IPS-NIHi7 (cell line): Measurements from ENCODE around the gene ALKBH5.

Experiments used
- DNase-seq: peaks from one replicate; pipeline ENCODE4 v3.0.0; 2012; ENCODE audit warnings: mixed read lengths; ENCODE audit errors: extremely low spot score

The ALKBH5 gene

GRCh38 chr17:18245038-18245776 lies 61.6 kb downstream of the ALKBH5 start:
- DNase-seq = no peak

- DNase-seq = no peak
Measured at GRCh38 chr17:18246109-18246725, 62.6 kb downstream of the ALKBH5 start.

- DNase-seq = peak; percentile 97
Measured at GRCh38 chr17:18246880-18247612, 63.4 kb downstream of the ALKBH5 start.

GRCh38 chr17:18247613-18248001 lies 64.0 kb downstream of the ALKBH5 start:
- no peak for DNase-seq

- peak; percentile 83 for DNase-seq
Measured at GRCh38 chr17:18248300-18248731, 64.7 kb downstream of the ALKBH5 start.

- DNase-seq = no peak
Measured at GRCh38 chr17:18248811-18249210, 65.2 kb downstream of the ALKBH5 start.

- no peak for DNase-seq
Measured at GRCh38 chr17:18250259-18250658, 66.6 kb downstream of the ALKBH5 start.

- no peak for DNase-seq
Measured at GRCh38 chr17:18250708-18251107, 67.1 kb downstream of the ALKBH5 start.

GRCh38 chr17:18251204-18251603 lies 67.6 kb downstream of the ALKBH5 start:
- no peak for DNase-seq

- no peak for DNase-seq
Measured at GRCh38 chr17:18252160-18252559, 68.5 kb downstream of the ALKBH5 start.

GRCh38 chr17:18253187-18253884 lies 69.7 kb downstream of the ALKBH5 start:
- no peak for DNase-seq

GRCh38 chr17:18253947-18254821 lies 70.6 kb downstream of the ALKBH5 start:
- DNase-seq = no peak

GRCh38 chr17:18254888-18255649 lies 71.4 kb downstream of the ALKBH5 start:
- DNase-seq = no peak

GRCh38 chr17:18256351-18256750 lies 72.7 kb downstream of the ALKBH5 start:
- no peak for DNase-seq

GRCh38 chr17:18256776-18257175 lies 73.1 kb downstream of the ALKBH5 start:
- no peak for DNase-seq

GRCh38 chr17:18257268-18257981 lies 73.8 kb downstream of the ALKBH5 start:
- DNase-seq = peak; percentile 41

GRCh38 chr17:18257982-18258355 lies 74.3 kb downstream of the ALKBH5 start:
- peak; percentile 76 for DNase-seq

- DNase-seq = peak; percentile 66
Measured at GRCh38 chr17:18258356-18259038, 74.9 kb downstream of the ALKBH5 start, which contains the start of gene FLII. TSS of gene FLII (minus strand) at chr17:18258738. CDS start at chr17:18258690, 48 bp downstream.
